Keratinocyte (primary cell): ENCODE measurements around the gene SLC6A3. TPM values are rescaled to one million over a fixed set of nuclear protein-coding genes. Genes with fewer than 3 reads are reported as not detected.
"Not testable (repeated sequence)": the region's sequence is repeated elsewhere in the genome, so short reads cannot be mapped to it uniquely, and the experiment has no call there.

Source experiments
- DNase-seq: peaks from one replicate; pipeline ENCODE4 v3.0.0-alpha.2; 2011; ENCODE audit warnings: low read depth, missing footprints, low spot score
- FAIRE-seq: peaks from 2 replicates; lab custom pipeline; 2011; peaks lifted over from hg19 to GRCh38; lab: Jason Lieb, UNC
- H2AFZ ChIP-seq: 2 replicates; pipeline ENCODE4 v1.6.0; 2012; ENCODE audit warnings: low read length, control low read depth, inconsistent platforms; ENCODE audit not compliant: control insufficient read depth
- H3K27ac ChIP-seq: 2 replicates; pipeline ENCODE4 v1.5.1; 2011; ENCODE audit warnings: low read length; ENCODE audit not compliant: control insufficient read depth, insufficient read depth
- H3K27me3 ChIP-seq: 3 replicates; pipeline ENCODE4 v1.6.0; 2011; ENCODE audit warnings: low read length; ENCODE audit not compliant: control insufficient read depth, insufficient read depth; ENCODE audit errors: extremely low read depth
- H3K36me3 ChIP-seq, 2 experiments: 2 replicates in 1 of 2; 3 replicates in 1 of 2; pipeline ENCODE4 v1.5.1; 2011; ENCODE audit warnings: low read length in 2 of 2, mild to moderate bottlenecking in 1 of 2; ENCODE audit not compliant: control insufficient read depth in 2 of 2, insufficient read depth in 2 of 2; ENCODE audit errors: extremely low read depth in 1 of 2
- H3K4me1 ChIP-seq: 3 replicates; pipeline ENCODE4 v1.5.1; 2011; ENCODE audit warnings: low read length; ENCODE audit not compliant: control insufficient read depth, insufficient read depth; ENCODE audit errors: extremely low read depth
- H3K4me2 ChIP-seq: 3 replicates; pipeline ENCODE4 v1.6.0; 2011; ENCODE audit warnings: low read depth, low read length; ENCODE audit not compliant: control insufficient read depth, insufficient read depth; ENCODE audit errors: extremely low read depth
- H3K4me3 ChIP-seq, 3 experiments: fragments of 200-600 bp in 1 of 3; sonication (generic) in 1 of 3; 2 replicates in 2 of 3; 3 replicates in 1 of 3; pipeline ENCODE4 v1.5.1; 2011 to 2016; ENCODE audit warnings: low read length in 3 of 3, mild to moderate bottlenecking in 3 of 3, control low read depth in 2 of 3, inconsistent platforms in 1 of 3, low read depth in 1 of 3, mixed read lengths in 1 of 3, mixed run types in 1 of 3, moderate library complexity in 1 of 3; ENCODE audit not compliant: control insufficient read depth in 2 of 3, insufficient read depth in 2 of 3; ENCODE audit errors: extremely low read depth in 1 of 3
- H3K79me2 ChIP-seq: 2 replicates; pipeline ENCODE4 v1.6.0; 2012; ENCODE audit warnings: low read length; ENCODE audit not compliant: control insufficient read depth, insufficient read depth
- H3K9ac ChIP-seq: 3 replicates; pipeline ENCODE4 v1.6.0; 2011; ENCODE audit warnings: low read length; ENCODE audit not compliant: control insufficient read depth, insufficient read depth; ENCODE audit errors: extremely low read depth
- H3K9me1 ChIP-seq: 3 replicates; pipeline ENCODE4 v1.6.0; 2011; ENCODE audit warnings: low read length; ENCODE audit not compliant: control insufficient read depth, insufficient read depth; ENCODE audit errors: extremely low read depth
- H3K9me3 ChIP-seq: 2 replicates; pipeline ENCODE4 v1.5.1; 2012; ENCODE audit warnings: low read depth, low read length; ENCODE audit not compliant: control insufficient read depth
- H4K20me1 ChIP-seq: 3 replicates; pipeline ENCODE4 v1.6.0; 2011; ENCODE audit warnings: low read length; ENCODE audit not compliant: control insufficient read depth, insufficient read depth; ENCODE audit errors: extremely low read depth
- EZH2 ChIP-seq: IDR thresholded peaks from one replicate; pipeline ENCODE4 v1.6.1; 2012; ENCODE audit warnings: inconsistent platforms, mild to moderate bottlenecking, low read length, moderate library complexity
- dilution Hi-C: fragments of 300-500 bp; cut with MboI; formaldehyde crosslinking; loops from one replicate; pipeline ENCODE4 v1.7.0; 2020; ENCODE audit warnings: low sequenced_read_pairs; ENCODE audit not compliant: extremely low pct_ligation_motif_present
- polyA plus RNA-seq, 5 experiments: library from polyadenylated mRNA; depleted of rRNA in 3 of 5; stranded (reverse) in 3 of 5; stranded (forward) in 1 of 5; unstranded in 1 of 5; fragments of >200 nt; gene quantifications; 1 replicate in 1 of 5; 2 replicates in 3 of 5; 3 replicates in 1 of 5; pipeline versions ENCODE4 v1.2.1 to v1.2.3, GENCODE V29; 2011 to 2012; ENCODE audit warnings: missing spikeins in 2 of 5, low read depth in 1 of 5, low replicate concordance in 1 of 5
- TF ChIP-seq, protein P1 (sequence below), 3 experiments: IDR thresholded peaks in 1 of 3; conservative IDR thresholded peaks in 1 of 3; optimal IDR thresholded peaks in 1 of 3; 2 replicates in 2 of 3; 3 replicates in 1 of 3; pipeline versions ENCODE3 to v1.5.1; 2011; ENCODE audit warnings: low read length in 3 of 3, mild to moderate bottlenecking in 3 of 3, moderate library complexity in 2 of 3, control low read depth in 1 of 3, inconsistent platforms in 1 of 3; ENCODE audit not compliant: insufficient read depth in 2 of 3; ENCODE audit errors: extremely low read depth in 1 of 3

Gene SLC6A3
- polyA plus RNA-seq, 1 donor (not counting 4 experiments of a cell fraction or from before 2014, with no cell fraction given), result 0.03 TPM

GRCh38 chr5:1476181-1476966 lies 31.1 kb upstream of the SLC6A3 start:
- Histone ChIP-seq H3K36me3 (peaks cover 5 to 30% of the 10 kb centered on the region in 2 experiments), H3K4me1 (no peaks in the 10 kb centered on the region), H3K4me2 (no peak overlapping the region), H3K9me1 (no peaks in the 10 kb centered on the region), H3K27ac (no peak overlapping the region), H3K9me3 (no peaks in the 10 kb centered on the region), H2AFZ (no peak overlapping the region), H3K9ac (no peak overlapping the region), H3K4me3 (no peak overlapping the region), H3K27me3 (no peaks in the 10 kb centered on the region), H3K79me2 (no peaks in the 10 kb centered on the region), H4K20me1 (no peaks in the 10 kb centered on the region)
- DNase-seq (no peak), FAIRE-seq (no peak)
- TF ChIP-seq, protein P1, sequence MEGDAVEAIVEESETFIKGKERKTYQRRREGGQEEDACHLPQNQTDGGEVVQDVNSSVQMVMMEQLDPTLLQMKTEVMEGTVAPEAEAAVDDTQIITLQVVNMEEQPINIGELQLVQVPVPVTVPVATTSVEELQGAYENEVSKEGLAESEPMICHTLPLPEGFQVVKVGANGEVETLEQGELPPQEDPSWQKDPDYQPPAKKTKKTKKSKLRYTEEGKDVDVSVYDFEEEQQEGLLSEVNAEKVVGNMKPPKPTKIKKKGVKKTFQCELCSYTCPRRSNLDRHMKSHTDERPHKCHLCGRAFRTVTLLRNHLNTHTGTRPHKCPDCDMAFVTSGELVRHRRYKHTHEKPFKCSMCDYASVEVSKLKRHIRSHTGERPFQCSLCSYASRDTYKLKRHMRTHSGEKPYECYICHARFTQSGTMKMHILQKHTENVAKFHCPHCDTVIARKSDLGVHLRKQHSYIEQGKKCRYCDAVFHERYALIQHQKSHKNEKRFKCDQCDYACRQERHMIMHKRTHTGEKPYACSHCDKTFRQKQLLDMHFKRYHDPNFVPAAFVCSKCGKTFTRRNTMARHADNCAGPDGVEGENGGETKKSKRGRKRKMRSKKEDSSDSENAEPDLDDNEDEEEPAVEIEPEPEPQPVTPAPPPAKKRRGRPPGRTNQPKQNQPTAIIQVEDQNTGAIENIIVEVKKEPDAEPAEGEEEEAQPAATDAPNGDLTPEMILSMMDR (optimal IDR thresholded peaks at IDR 0.05 in 1 of 3, IDR thresholded peaks at IDR 0.05 in 1 of 3, conservative IDR thresholded peaks at IDR 0.05 in 1 of 3; ENCODE audit: extremely low read depth in 1 of 3, insufficient read depth in 2 of 3, low read length in 3 of 3), result no peak
- no peak for TF ChIP-seq EZH2
- dilution Hi-C loops, result no loop called here

GRCh38 chr5:1475544-1475900 lies 30.3 kb upstream of the SLC6A3 start:
- peaks cover 10 to 26% of the 10 kb centered on the region in 2 experiments for H3K36me3 ChIP-seq
- H3K9ac ChIP-seq, H3K4me3 ChIP-seq, H3K79me2 ChIP-seq, H3K9me1 ChIP-seq, FAIRE-seq, DNase-seq, H3K4me1 ChIP-seq, H4K20me1 ChIP-seq, H3K4me2 ChIP-seq, H3K27ac ChIP-seq, H2AFZ ChIP-seq, H3K27me3 ChIP-seq, H3K9me3 ChIP-seq, dilution Hi-C loops: not testable (repeated sequence)
